HEK293 (cell line): ENCODE results near the gene TNIK.

Experiments
- CTCF ChIA-PET: fragments of 350-600 bp; formaldehyde crosslinking; extraction: SDS; loops from one replicate; lab custom pipeline; 2021; ENCODE audit warnings: antibody characterized with exemption; lab: Yijun Ruan, JAX
- POLR2A ChIA-PET: fragments of 300-600 bp; formaldehyde crosslinking; extraction: SDS; loops from one replicate; lab custom pipeline; 2020; ENCODE audit warnings: antibody characterized with exemption, inconsistent platforms; lab: Yijun Ruan, JAX
- H3K27ac ChIP-seq: fragments of 200-500 bp; sonication (Bioruptor generic); 2 replicates; pipeline ENCODE4 v1.5.1; 2014; ENCODE audit warnings: low read depth, low read length, control low read depth, inconsistent platforms; ENCODE audit errors: extremely low read depth
- H3K36me3 ChIP-seq, 2 experiments: fragments of 200-500 bp in 1 of 2; sonication (Bioruptor generic) in 1 of 2; 1 replicate in 1 of 2; 2 replicates in 1 of 2; pipeline ENCODE4 v1.5.1; 2014 to 2017; ENCODE audit warnings: inconsistent platforms in 2 of 2, low read length in 2 of 2; ENCODE audit not compliant: control insufficient read depth in 2 of 2, insufficient read depth in 1 of 2
- H3K4me1 ChIP-seq: fragments of 200-500 bp; sonication (Bioruptor generic); 2 replicates; pipeline ENCODE4 v1.5.1; 2014; ENCODE audit warnings: mild to moderate bottlenecking, low read length, inconsistent platforms; ENCODE audit not compliant: control insufficient read depth, insufficient read depth
- H3K4me3 ChIP-seq: 2 replicates; pipeline ENCODE4 v1.5.1; 2011; ENCODE audit warnings: low read depth, mild to moderate bottlenecking, control low read depth, low read length, moderate library complexity
- H3K9me3 ChIP-seq: fragments of 200-500 bp; sonication (Bioruptor generic); 2 replicates; pipeline ENCODE4 v1.5.1; 2014; ENCODE audit warnings: low read depth, low read length, inconsistent platforms; ENCODE audit not compliant: control insufficient read depth, insufficient read depth
- BCL11A ChIP-seq: fragments of 450-650 bp; formaldehyde crosslinking; IDR thresholded peaks from 2 replicates; pipeline ENCODE4 v1.5.1; 2016; ENCODE audit warnings: low read depth, missing biosample characterization, missing genetic modification characterization
- GLIS2 ChIP-seq: fragments of 450-650 bp; formaldehyde crosslinking; IDR thresholded peaks from 2 replicates; pipeline ENCODE4 v1.5.1; 2016; ENCODE audit warnings: missing biosample characterization, missing genetic modification characterization
- SP3 ChIP-seq: fragments of 450-650 bp; formaldehyde crosslinking; IDR thresholded peaks from 2 replicates; pipeline ENCODE4 v1.5.1; 2016; ENCODE audit warnings: missing biosample characterization, missing genetic modification characterization
- YY1 ChIP-seq: fragments of 450-650 bp; formaldehyde crosslinking; IDR thresholded peaks from 2 replicates; pipeline ENCODE4 v1.5.1; 2018; ENCODE audit warnings: missing biosample characterization, missing genetic modification characterization
- ZBTB17 ChIP-seq: fragments of 450-650 bp; formaldehyde crosslinking; IDR thresholded peaks from 2 replicates; pipeline ENCODE4 v1.5.1; 2016; ENCODE audit warnings: missing biosample characterization, missing genetic modification characterization
- ZBTB21 ChIP-seq: fragments of 450-650 bp; formaldehyde crosslinking; IDR thresholded peaks from 2 replicates; pipeline ENCODE4 v1.5.1; 2017; ENCODE audit warnings: missing biosample characterization, missing genetic modification characterization
- ZBTB8A ChIP-seq: fragments of 450-650 bp; formaldehyde crosslinking; IDR thresholded peaks from 2 replicates; pipeline ENCODE4 v1.5.1; 2016; ENCODE audit warnings: missing biosample characterization, missing genetic modification characterization
- ZEB2 ChIP-seq: fragments of 450-650 bp; formaldehyde crosslinking; IDR thresholded peaks from 2 replicates; pipeline ENCODE4 v1.5.1; 2016; ENCODE audit warnings: missing biosample characterization, missing genetic modification characterization
- ZFP41 ChIP-seq: fragments of 450-650 bp; formaldehyde crosslinking; IDR thresholded peaks from 2 replicates; pipeline ENCODE4 v1.5.1; 2016; ENCODE audit warnings: missing biosample characterization, missing genetic modification characterization, borderline replicate concordance
- ZNF10 ChIP-seq: fragments of 450-650 bp; formaldehyde crosslinking; IDR thresholded peaks from 2 replicates; pipeline ENCODE4 v1.5.1; 2017; ENCODE audit warnings: missing biosample characterization, missing genetic modification characterization
- ZNF146 ChIP-seq: fragments of 450-650 bp; formaldehyde crosslinking; IDR thresholded peaks from 2 replicates; pipeline ENCODE4 v1.5.1; 2016; ENCODE audit warnings: missing biosample characterization, missing genetic modification characterization
- ZNF202 ChIP-seq: fragments of 450-650 bp; formaldehyde crosslinking; IDR thresholded peaks from 2 replicates; pipeline ENCODE4 v1.5.1; 2016; ENCODE audit warnings: missing biosample characterization, missing genetic modification characterization, borderline replicate concordance
- ZNF239 ChIP-seq: fragments of 450-650 bp; formaldehyde crosslinking; IDR thresholded peaks from 2 replicates; pipeline ENCODE4 v1.5.1; 2016; ENCODE audit warnings: missing biosample characterization, missing genetic modification characterization
- ZNF24 ChIP-seq: fragments of 450-650 bp; formaldehyde crosslinking; IDR thresholded peaks from 2 replicates; pipeline ENCODE4 v1.5.1; 2016; ENCODE audit warnings: missing biosample characterization, missing genetic modification characterization
- ZNF350 ChIP-seq: fragments of 450-650 bp; formaldehyde crosslinking; IDR thresholded peaks from 2 replicates; pipeline ENCODE4 v1.5.0; 2017; ENCODE audit warnings: missing biosample characterization, mild to moderate bottlenecking, missing genetic modification characterization
- ZNF501 ChIP-seq: fragments of 450-650 bp; formaldehyde crosslinking; IDR thresholded peaks from 2 replicates; pipeline ENCODE4 v1.5.1; 2016; ENCODE audit warnings: missing biosample characterization, missing genetic modification characterization
- ZNF510 ChIP-seq: fragments of 450-650 bp; formaldehyde crosslinking; IDR thresholded peaks from 2 replicates; pipeline ENCODE4 v1.5.1; 2018; ENCODE audit warnings: mild to moderate bottlenecking, missing genetic modification characterization, missing biosample characterization; ENCODE audit not compliant: insufficient replicate concordance
- ZNF549 ChIP-seq: fragments of 450-650 bp; IDR thresholded peaks from 2 replicates; pipeline ENCODE4 v1.5.1; 2018; ENCODE audit warnings: missing biosample characterization, missing genetic modification characterization, mild to moderate bottlenecking, inconsistent platforms, moderate library complexity
- ZNF621 ChIP-seq: fragments of 450-650 bp; formaldehyde crosslinking; IDR thresholded peaks from 2 replicates; pipeline ENCODE4 v1.5.1; 2017; ENCODE audit warnings: missing biosample characterization, missing genetic modification characterization
- ZNF624 ChIP-seq: fragments of 450-650 bp; formaldehyde crosslinking; IDR thresholded peaks from 2 replicates; pipeline ENCODE4 v1.5.1; 2017; ENCODE audit warnings: missing biosample characterization, missing genetic modification characterization
- ZNF658 ChIP-seq: fragments of 450-650 bp; formaldehyde crosslinking; IDR thresholded peaks from 2 replicates; pipeline ENCODE4; 2016; ENCODE audit warnings: missing biosample characterization, missing genetic modification characterization
- ZNF664 ChIP-seq: fragments of 450-650 bp; formaldehyde crosslinking; IDR thresholded peaks from 2 replicates; pipeline ENCODE4 v1.5.1; 2016; ENCODE audit warnings: missing biosample characterization, missing genetic modification characterization
- ZNF76 ChIP-seq: fragments of 450-650 bp; formaldehyde crosslinking; IDR thresholded peaks from 2 replicates; pipeline ENCODE4; 2016; ENCODE audit warnings: low read depth, missing biosample characterization, missing genetic modification characterization, borderline replicate concordance
- ZNF776 ChIP-seq: fragments of 450-650 bp; formaldehyde crosslinking; IDR thresholded peaks from 2 replicates; pipeline ENCODE4 v1.5.0; 2017; ENCODE audit warnings: missing biosample characterization, missing genetic modification characterization, borderline replicate concordance
- ZNF785 ChIP-seq: fragments of 450-650 bp; formaldehyde crosslinking; IDR thresholded peaks from 2 replicates; pipeline ENCODE4 v1.5.1; 2016; ENCODE audit warnings: missing biosample characterization, missing genetic modification characterization
- TF ChIP-seq, protein P1 (sequence below): fragments of 450-650 bp; formaldehyde crosslinking; IDR thresholded peaks from 2 replicates; pipeline ENCODE4 v1.5.1; 2016; ENCODE audit warnings: missing biosample characterization, missing genetic modification characterization
- TF ChIP-seq, protein P2 (sequence below): fragments of 450-650 bp; formaldehyde crosslinking; IDR thresholded peaks from 2 replicates; pipeline ENCODE4 v1.5.1; 2016; ENCODE audit warnings: missing biosample characterization, missing genetic modification characterization
- TF ChIP-seq, protein P3 (sequence below): fragments of 450-650 bp; formaldehyde crosslinking; IDR thresholded peaks from 2 replicates; pipeline ENCODE4 v1.5.1; 2016; ENCODE audit warnings: missing biosample characterization, missing genetic modification characterization

TNIK gene

GRCh38 chr3:171223396-171223795 lies 236.8 kb downstream of the TNIK start:
- ChIA-PET POLR2A (interaction anchor here (1.3 kb wide), 1 partner anchor 9 kb away, joined by 3 read pairs; no protein-coding TSS in a partner anchor), CTCF (interaction anchor here (1.0 kb wide), 1 partner anchor 11 kb away, joined by 3 read pairs; no protein-coding TSS in a partner anchor)

DNA sequence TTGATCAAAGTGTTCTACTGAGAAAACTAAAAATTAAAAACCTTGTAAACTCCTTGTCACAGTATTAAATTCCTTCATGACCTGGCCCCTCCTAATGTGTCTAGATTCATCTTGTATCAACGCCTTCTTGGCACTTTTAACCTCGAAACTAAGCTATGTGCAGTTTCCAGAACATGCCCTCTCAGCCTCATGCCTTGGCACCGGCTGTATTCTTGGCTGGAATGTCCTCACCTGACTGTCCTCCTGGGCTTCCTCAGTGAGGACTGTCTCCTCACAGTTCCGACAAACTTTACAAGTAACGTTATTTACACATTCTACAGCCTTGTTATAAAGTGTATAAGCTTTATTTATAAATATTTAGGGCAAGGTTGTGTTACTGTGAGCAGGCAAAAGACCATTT lies 237.2 kb downstream of the TNIK start:
- Histone ChIP-seq H3K27ac (no peak overlapping the region), H3K9me3 (no peaks in the 10 kb centered on the region), H3K4me3 (no peak overlapping the region), H3K36me3 (peaks cover 0 to 3% of the 10 kb centered on the region in 2 experiments; a peak in 1 of 3 replicates), H3K4me1 (peaks cover 3% of the 10 kb centered on the region; the same call in 1 of the 2 replicates)
- POLR2A ChIA-PET, result interaction anchor here (1.3 kb wide), 1 partner anchor 9 kb away, joined by 3 read pairs; no protein-coding TSS in a partner anchor
- no peak for TF ChIP-seq ZNF549
- no peak for TF ChIP-seq YY1 (tag by site-specific recombination)
- TF ChIP-seq ZNF350 (tag by site-specific recombination), result no peak
- no peak for TF ChIP-seq BCL11A
- no peak for TF ChIP-seq ZNF785 (tag by site-specific recombination)
- no peak for TF ChIP-seq ZBTB21 (tag by site-specific recombination)
- no peak for TF ChIP-seq ZNF621
- no peak for TF ChIP-seq ZNF146 (tag by site-specific recombination)
- TF ChIP-seq ZNF658 (tag by site-specific recombination), result no peak
- TF ChIP-seq SP3, result no peak
- no peak for TF ChIP-seq ZEB2
- TF ChIP-seq GLIS2 (tag by site-specific recombination), result no peak
- no peak for TF ChIP-seq ZNF501 (tag by site-specific recombination)
- no peak for TF ChIP-seq ZNF624 (tag by site-specific recombination)
- TF ChIP-seq, protein P1, sequence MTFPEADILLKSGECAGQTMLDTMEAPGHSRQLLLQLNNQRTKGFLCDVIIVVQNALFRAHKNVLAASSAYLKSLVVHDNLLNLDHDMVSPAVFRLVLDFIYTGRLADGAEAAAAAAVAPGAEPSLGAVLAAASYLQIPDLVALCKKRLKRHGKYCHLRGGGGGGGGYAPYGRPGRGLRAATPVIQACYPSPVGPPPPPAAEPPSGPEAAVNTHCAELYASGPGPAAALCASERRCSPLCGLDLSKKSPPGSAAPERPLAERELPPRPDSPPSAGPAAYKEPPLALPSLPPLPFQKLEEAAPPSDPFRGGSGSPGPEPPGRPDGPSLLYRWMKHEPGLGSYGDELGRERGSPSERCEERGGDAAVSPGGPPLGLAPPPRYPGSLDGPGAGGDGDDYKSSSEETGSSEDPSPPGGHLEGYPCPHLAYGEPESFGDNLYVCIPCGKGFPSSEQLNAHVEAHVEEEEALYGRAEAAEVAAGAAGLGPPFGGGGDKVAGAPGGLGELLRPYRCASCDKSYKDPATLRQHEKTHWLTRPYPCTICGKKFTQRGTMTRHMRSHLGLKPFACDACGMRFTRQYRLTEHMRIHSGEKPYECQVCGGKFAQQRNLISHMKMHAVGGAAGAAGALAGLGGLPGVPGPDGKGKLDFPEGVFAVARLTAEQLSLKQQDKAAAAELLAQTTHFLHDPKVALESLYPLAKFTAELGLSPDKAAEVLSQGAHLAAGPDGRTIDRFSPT, result no peak
- no peak for TF ChIP-seq ZNF239 (tag by site-specific recombination)
- TF ChIP-seq ZFP41, result no peak
- CTCF ChIA-PET, result no interaction called here

More at GRCh38 chr3:171223396-171223795, 236.8 kb downstream of the TNIK start:
- Histone ChIP-seq H3K4me3 (no peak overlapping the region), H3K4me1 (peaks cover 3% of the 10 kb centered on the region), H3K36me3 (peaks cover 0 to 3% of the 10 kb centered on the region in 2 experiments; a peak in 1 of 3 replicates), H3K27ac (no peak overlapping the region), H3K9me3 (no peaks in the 10 kb centered on the region)
- no peak for TF ChIP-seq ZNF10 (tag by site-specific recombination)
- no peak for TF ChIP-seq ZBTB8A (tag by site-specific recombination)
- TF ChIP-seq ZNF24 (tag by site-specific recombination), result no peak

DNA sequence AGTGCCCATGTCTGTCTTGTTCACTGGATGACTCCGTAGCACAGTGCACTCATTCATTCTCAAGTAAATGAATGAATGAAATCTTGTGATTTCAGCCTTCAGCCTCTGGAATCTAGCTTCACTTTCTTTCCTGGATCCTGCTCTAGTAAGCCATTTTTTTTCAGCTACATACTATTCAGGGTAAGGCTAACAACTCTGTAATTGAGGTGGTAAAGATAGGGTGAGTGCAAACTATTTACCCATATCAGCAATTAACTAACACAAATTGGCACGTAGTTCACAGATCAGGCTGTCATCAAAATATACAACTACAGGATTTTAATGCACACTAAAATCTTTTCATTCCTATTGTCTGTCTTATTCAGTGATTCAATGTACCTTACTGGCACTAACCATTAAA lies 238.6 kb downstream of the TNIK start:
- POLR2A ChIA-PET, result no interaction called here
- TF ChIP-seq ZNF510 (tag by site-specific recombination) (no peak), ZNF664 (tag by site-specific recombination) (no peak), ZNF776 (tag by site-specific recombination) (no peak), ZNF76 (no peak), ZBTB17 (tag by site-specific recombination) (no peak), ZNF202 (tag by site-specific recombination) (no peak), ZEB2 (no peak)
- TF ChIP-seq, protein P2, sequence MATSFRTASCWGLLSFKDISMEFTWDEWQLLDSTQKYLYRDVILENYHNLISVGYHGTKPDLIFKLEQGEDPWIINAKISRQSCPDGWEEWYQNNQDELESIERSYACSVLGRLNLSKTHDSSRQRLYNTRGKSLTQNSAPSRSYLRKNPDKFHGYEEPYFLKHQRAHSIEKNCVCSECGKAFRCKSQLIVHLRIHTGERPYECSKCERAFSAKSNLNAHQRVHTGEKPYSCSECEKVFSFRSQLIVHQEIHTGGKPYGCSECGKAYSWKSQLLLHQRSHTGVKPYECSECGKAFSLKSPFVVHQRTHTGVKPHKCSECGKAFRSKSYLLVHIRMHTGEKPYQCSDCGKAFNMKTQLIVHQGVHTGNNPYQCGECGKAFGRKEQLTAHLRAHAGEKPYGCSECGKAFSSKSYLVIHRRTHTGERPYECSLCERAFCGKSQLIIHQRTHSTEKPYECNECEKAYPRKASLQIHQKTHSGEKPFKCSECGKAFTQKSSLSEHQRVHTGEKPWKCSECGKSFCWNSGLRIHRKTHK (tag by site-specific recombination), result no peak
- TF ChIP-seq, protein P3, sequence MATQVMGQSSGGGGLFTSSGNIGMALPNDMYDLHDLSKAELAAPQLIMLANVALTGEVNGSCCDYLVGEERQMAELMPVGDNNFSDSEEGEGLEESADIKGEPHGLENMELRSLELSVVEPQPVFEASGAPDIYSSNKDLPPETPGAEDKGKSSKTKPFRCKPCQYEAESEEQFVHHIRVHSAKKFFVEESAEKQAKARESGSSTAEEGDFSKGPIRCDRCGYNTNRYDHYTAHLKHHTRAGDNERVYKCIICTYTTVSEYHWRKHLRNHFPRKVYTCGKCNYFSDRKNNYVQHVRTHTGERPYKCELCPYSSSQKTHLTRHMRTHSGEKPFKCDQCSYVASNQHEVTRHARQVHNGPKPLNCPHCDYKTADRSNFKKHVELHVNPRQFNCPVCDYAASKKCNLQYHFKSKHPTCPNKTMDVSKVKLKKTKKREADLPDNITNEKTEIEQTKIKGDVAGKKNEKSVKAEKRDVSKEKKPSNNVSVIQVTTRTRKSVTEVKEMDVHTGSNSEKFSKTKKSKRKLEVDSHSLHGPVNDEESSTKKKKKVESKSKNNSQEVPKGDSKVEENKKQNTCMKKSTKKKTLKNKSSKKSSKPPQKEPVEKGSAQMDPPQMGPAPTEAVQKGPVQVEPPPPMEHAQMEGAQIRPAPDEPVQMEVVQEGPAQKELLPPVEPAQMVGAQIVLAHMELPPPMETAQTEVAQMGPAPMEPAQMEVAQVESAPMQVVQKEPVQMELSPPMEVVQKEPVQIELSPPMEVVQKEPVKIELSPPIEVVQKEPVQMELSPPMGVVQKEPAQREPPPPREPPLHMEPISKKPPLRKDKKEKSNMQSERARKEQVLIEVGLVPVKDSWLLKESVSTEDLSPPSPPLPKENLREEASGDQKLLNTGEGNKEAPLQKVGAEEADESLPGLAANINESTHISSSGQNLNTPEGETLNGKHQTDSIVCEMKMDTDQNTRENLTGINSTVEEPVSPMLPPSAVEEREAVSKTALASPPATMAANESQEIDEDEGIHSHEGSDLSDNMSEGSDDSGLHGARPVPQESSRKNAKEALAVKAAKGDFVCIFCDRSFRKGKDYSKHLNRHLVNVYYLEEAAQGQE (tag by site-specific recombination), result no peak

More for the DNA sequence above, 238.6 kb downstream of the TNIK start:
- CTCF ChIA-PET, result interaction anchor here (0.6 kb wide), 2 partner anchors 132 to 270 kb away, joined by 4 read pairs; no protein-coding TSS in a partner anchor
- Histone ChIP-seq H3K9me3 (no peaks in the 10 kb centered on the region), H3K36me3 (peaks cover 0 to 3% of the 10 kb centered on the region in 2 experiments; a peak in 1 of 3 replicates), H3K4me1 (no peaks in the 10 kb centered on the region), H3K27ac (no peak overlapping the region), H3K4me3 (no peak overlapping the region)
